ENCODE measurements around the gene DUOXA2.

DUOXA2 gene

DNA sequence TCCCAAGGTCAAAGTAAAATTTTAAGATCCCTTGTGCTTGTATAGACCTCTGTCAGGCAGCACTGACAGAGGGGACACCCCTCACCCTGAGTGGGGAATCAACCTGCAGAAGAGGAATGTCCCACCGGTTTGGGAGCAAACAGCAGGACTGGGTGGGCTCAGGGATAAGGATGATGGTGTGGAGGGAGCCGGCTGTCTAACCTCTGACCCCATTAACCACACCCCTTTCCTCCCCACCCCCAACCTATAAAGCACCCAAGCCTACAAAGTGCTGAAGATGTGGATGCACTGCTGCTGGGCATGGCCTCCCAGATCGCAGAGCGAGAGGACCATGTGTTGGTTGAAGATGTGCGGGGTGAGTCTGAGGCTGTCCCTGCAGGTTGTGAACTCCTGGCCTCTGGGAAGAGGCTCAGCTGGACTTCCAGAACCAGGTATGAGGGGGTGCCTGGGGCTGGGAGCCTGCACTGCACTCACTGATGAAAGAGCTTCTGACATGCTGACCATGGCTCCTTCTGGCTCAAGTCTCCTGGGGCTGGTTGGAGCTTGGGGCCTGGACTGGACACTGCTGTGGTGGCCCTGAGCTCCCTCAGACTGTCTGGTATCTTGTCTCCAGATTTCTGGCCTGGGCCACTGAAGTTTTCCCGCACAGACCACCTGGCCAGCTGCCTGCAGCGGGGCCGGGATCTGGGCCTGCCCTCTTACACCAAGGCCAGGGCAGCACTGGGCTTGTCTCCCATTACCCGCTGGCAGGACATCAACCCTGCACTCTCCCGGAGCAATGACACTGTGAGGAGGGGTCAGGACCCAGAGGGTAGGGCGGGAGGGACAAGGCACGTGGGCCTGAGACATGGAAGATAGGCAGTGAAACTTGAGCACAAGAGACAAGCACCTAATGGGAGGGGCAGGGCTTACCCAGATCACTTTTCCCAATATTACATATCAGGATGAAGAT lies 25.0 kb downstream of the DUOXA2 start:
- no peak for DNase-seq

DNA sequence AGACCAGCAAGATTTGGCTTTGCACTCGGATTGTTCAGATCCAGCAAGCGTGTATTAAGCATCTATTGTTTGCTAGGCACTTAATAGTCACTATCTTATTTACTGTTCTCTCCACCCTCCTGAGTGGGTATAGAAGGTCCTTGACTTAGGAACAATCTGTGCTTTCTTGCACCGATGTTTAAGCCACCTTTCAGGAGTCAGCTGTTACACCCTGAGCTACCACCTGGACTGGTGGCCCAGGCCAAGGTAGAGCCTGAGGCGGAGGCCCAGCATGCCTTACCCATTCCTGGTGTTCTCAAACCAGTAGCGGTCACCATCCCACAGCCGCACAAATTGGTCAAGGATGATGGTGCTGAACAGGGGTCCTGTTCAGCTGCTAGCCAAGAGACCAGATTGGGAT lies 25.6 kb downstream of the DUOXA2 start:
- no peak for DNase-seq

DNA sequence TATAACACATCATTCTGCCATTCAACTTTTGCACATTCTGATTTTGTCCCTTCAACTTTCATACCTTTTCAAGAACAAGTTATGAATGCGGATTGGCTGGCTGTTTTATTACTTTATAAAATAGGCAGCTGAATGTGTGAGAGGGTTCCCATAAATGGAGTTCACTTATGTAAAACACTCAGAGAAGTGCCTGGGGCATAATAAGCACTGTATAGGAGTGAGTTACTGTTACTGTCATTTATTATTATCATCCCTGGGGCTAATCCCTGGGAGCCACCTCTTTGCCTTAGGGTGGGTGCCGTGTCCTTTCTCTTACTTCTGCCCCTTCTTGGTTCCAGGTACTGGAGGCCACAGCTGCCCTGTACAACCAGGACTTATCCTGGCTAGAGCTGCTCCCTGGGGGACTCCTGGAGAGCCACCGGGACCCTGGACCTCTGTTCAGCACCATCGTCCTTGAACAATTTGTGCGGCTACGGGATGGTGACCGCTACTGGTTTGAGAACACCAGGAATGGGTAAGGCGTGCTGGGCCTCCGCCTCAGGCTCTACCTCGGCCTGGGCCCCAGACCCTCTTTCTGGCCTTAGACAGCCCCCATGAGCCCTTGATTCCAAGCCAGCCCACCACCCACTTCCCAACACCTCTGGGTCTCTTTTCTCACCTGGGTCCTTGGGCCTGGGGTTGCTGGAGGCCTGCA lies 26.6 kb downstream of the DUOXA2 start:
- no peak for DNase-seq

DNA sequence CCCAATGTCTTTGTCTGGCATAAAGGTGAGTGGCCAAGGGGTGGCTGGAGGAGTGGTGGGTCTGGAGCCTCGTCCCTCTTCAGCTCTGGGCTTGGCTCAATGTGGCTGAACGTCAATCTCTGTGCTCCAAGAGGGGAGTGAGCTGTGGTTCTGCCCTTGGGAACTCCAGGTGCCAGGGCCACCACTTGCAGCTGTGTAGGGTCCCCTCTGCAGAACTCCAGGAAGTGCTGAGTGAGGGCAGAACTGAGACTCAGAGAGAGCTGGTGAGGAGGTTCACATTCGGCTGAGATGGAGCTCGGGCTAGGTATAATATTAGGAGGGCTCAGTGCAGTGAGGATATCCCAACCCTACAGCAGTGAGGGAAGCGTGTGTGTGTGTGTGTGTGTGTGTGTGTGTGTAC lies 27.3 kb downstream of the DUOXA2 start:
- DNase-seq: no peak

DNA sequence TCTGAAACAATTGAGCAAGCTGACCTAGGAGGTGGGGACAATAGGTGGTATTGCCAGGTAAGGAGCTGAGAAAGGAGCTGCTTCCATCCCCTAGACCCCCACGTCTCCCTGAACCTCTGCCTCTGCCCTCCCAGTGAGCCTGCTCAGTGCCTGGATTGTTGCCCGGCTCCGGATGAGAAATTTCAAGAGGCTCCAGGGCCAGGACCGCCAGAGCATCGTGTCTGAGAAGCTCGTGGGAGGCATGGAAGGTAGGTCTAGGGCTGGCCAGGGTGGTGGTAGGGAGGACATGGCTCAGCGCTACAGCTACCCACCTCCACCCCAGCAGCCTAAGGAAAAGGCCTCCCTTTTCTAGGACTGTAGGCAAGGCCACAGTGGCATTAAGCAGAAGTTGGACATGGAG lies 28.9 kb downstream of the DUOXA2 start:
- no peak for DNase-seq

DNA sequence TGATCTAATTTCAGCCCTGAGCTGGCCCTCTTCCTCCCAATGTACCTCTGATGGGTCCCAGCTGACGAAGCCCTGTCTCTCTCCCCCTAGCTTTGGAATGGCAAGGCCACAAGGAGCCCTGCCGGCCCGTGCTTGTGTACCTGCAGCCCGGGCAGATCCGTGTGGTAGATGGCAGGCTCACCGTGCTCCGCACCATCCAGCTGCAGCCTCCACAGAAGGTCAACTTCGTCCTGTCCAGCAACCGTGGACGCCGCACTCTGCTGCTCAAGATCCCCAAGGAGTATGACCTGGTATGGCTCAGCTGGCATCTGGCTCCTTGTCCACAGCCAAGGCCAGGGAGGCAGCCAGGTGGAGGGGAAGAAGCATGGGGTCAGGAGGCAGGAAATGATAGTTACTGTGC lies 29.8 kb downstream of the DUOXA2 start:
- DNase-seq: no peak

DNA sequence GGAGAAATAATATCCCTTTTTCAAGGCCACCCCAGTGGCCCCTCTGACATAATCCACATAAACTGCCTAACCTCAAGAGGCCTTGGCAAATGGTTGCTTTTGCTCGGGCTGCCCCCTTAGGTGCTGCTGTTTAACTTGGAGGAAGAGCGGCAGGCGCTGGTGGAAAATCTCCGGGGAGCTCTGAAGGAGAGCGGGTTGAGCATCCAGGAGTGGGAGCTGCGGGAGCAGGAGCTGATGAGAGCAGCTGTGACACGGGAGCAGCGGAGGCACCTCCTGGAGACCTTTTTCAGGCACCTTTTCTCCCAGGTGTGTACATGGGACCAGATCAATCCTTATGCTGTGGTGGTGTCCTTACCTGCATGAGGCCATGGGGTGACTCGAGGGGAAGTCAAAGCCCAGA lies 30.6 kb downstream of the DUOXA2 start:
- no peak for DNase-seq

DNA sequence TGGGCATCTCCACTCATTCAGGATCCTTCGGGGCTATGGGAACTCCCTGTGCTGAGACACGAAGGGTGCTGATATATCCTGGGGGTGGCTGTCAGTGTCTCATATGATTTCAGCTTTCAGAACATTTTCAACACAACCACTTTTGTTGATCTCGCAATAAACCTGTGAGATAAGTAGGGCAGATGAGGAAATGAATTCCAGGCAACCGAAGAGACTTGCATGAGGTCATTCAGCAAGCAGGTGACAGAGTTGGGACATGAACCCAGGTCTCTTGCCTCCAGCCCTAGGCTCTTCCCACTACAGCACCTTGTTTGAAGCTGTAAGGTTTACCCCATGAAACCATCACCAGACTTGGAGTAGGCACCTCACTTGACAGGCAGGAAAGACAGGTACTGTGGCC lies 32.3 kb downstream of the DUOXA2 start:
- no peak for DNase-seq

DNA sequence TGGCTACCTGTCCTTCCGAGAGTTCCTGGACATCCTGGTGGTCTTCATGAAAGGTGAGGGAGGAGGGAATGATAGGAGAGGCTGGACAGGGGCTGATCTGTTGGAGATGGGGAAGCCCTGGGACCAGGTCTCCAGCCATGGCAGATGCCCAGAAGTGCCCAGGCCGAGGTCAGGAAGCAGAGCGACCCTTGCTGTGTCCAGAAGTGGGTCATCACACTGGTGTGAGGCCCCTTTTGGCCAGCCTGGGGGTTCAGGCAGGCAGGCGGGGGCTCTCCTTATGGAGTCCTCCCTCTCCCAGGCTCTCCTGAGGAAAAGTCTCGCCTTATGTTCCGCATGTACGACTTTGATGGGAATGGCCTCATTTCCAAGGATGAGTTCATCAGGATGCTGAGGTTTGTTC lies 33.5 kb downstream of the DUOXA2 start:
- no peak for DNase-seq

DNA sequence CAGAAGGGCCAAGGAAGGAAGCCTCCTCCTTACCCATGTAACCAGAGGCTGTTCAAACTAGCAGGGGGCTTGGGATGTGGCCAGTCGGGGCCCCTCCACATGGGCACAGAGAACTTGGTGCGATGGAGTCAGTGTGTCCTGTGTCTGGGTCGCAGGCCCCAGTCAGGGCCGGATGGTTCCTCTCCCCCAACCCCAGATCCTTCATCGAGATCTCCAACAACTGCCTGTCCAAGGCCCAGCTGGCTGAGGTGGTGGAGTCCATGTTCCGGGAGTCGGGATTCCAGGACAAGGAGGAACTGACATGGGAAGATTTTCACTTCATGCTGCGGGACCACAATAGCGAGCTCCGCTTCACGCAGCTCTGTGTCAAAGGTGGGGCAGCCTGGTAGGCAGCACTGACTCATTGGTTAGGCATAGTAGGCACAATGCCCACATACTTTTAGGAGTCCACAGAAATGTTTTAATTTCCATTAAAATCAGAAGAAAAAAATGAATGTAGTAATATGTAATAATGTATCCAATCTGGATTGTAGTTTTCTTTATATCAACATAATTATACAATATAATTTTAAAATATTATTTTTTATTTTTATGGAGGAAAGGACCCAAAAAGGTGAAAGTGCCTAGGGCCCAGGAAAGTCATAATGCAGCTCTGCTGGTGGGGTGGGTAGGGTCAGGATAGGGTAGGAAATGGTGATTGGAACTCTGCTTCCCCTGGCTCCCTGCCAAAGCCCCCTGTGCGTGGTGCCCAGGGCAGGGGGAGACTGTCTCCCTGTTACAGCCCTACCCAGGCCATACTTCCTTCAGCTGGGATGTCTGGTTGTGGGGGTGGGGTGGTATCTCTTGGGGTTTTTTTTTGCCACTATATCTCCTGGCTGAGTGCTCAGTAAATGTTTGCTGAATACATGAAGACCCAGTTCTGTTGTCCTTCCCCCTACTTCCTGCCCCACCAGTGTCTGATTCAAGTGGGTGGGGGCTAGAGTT lies 34.2 kb downstream of the DUOXA2 start:
- no peak for DNase-seq

DNA sequence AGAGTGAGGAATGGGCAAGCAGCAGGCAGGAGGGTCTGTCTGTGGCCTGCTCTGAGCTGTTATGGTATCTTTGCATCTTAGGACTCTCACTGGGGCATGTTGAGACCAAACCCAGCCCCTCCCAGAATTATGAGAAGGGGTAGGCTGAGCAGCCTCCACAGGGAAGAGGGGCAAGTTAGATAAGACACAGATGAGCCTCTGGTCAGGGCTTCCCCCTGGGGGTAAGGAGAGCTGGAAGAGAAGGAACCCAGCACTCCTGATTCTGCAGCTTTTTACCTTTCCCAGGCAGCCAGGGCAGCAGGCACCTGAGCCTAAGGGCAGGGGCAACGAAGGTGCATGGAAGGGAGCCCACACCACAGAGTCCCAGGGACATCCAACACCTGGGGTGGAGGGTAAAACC lies 34.9 kb downstream of the DUOXA2 start:
- DNase-seq: no peak

DNA sequence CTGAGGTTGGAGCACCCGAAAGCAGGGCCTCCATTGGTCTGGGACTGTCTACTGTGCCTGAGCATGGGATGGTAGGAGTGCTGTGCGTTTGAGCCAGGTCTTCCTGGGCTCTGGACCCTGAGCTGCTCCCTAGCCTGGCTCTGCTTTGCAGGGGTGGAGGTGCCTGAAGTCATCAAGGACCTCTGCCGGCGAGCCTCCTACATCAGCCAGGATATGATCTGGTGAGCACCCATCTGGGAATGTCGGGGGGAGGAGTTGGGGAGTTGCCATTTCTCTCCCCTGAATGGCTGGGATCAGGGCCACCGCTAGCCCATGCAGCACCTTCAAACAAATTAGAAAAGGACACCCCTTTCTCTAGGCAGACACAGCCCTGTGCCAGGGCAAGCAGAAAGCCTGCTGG lies 36.4 kb downstream of the DUOXA2 start:
- no peak for DNase-seq

DNA sequence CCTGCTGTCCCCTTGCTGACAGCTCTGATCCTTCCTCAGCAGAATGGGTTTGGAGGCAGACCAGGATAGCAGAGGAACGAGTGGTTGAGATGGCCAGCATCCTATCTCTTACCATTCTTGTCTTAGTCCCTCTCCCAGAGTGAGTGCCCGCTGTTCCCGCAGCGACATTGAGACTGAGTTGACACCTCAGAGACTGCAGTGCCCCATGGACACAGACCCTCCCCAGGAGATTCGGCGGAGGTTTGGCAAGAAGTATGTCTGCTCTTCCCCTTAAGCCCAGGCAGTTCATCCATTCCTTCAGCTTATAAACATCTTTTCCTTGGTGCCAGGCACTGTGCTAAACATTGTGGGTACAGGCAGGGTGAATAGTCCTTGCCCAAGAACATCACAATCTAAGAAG lies 36.9 kb downstream of the DUOXA2 start:
- no peak for DNase-seq

DNA sequence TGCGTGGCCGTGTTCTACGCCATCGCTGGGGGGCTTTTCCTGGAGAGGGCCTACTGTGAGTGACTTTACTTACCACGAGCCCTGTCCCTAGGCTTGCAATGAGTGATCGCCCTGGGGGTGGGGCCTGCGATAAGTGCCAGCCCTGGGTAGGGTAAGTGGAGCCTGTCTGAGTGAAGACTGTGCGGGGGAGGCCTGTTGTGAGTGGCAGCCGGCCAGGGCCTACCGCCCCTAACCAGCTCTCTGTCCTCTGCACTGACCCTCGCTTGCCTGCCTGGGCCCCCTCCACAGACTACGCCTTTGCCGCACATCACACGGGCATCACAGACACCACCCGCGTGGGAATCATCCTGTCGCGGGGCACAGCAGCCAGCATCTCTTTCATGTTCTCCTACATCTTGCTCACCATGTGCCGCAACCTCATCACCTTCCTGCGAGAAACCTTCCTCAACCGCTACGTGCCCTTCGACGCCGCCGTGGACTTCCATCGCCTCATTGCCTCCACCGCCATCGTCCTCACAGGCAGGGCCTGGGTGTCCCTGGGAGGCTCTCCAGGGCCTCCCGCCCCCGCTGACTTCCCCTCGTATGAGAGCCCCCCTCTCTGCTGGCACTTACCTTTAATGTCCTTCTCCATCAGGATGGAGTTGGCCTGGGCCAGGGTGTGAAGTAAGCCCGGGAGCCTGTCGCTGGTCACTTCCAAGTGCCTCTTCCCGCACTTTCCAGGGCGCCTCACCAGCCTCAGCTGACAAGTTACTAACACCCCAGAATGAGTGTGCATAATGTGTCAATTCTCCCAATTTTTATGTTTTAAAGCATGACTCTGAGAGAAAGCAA lies 38.1 kb downstream of the DUOXA2 start:
- no peak for DNase-seq

DNA sequence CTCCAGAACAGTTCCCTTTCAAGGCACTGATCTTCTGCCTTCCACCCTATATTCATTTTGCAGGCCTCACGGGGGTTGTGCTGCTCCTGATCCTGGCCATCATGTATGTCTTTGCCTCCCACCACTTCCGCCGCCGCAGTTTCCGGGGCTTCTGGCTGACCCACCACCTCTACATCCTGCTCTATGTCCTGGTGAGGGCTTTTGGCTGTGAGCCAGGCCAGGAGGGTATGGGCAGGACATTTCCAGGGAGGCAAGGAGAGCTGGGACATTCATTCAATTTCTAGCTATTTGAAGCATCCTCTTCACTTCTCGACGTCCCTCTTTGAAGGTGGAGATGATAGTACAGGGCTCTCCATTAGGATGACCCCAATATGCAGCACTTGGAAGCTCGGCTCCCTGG lies 41.6 kb downstream of the DUOXA2 start:
- DNase-seq: no peak

DNA sequence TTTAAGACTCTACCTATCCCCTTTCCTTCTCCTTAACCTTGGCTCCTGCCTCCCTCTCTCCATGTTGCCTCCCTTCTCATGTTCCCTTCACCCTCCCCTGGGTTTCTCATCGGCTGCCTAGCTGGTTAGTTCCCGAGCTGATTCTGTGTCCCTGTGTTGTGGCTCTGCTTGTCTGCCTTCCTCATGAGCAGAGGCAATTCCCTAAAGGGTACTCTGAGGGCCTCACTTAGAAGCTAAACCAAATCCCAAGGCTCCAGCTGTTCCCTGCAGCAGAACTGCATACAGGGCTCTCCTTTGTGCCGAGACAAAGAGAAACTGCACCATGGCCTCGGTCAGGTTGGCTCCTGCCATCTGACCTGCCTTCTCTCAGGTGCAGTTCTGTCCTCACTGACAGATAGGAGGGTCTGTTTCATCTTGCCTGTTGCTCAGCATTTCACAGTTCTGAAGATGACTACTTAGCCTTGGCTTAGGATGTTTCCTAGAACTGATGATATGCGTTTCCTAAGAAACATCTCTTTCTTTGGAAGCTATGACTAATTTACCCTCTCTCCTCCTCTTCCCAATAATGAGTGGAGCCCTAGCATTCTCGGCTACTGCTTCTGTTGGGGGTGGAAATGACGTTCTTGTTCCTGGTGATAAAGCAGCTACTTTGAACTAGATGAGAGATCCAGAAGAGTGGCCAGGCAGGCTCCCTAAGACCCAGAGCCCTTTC lies 42.8 kb downstream of the DUOXA2 start:
- DNase-seq: no peak

DNA sequence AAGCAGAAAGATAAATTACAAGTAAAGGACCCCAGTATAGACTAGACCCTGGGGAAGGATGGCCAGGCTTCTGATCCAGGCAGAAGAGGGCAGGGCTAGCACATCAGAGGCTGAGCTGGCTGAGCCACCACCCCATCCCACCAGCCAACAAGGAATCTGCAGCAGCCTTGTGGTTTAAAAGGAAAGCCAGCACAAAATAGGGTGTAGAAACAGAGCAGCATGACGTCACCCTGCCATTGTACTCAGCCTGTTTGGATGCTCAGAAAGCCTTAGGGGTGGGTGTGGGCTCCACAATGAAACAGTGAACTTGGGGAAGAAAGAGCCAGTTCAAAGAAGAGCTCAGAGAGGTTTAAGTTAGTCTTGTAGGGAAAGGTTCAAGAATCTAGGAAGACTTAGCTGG lies 43.8 kb downstream of the DUOXA2 start:
- DNase-seq: no peak

DNA sequence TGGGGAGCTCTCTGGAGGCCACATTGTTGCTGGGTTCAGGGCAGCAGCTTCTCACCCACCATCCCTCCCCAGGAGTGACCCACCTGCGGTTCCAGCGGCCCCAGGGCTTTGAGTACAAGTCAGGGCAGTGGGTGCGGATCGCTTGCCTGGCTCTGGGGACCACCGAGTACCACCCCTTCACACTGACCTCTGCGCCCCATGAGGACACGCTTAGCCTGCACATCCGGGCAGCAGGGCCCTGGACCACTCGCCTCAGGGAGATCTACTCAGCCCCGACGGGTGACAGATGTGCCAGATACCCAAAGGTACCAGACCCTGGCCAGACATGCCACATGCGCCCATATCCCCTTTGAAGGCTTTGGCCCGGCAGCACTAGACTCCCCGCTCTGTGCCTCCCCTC lies 47.5 kb downstream of the DUOXA2 start:
- no peak for DNase-seq

DNA sequence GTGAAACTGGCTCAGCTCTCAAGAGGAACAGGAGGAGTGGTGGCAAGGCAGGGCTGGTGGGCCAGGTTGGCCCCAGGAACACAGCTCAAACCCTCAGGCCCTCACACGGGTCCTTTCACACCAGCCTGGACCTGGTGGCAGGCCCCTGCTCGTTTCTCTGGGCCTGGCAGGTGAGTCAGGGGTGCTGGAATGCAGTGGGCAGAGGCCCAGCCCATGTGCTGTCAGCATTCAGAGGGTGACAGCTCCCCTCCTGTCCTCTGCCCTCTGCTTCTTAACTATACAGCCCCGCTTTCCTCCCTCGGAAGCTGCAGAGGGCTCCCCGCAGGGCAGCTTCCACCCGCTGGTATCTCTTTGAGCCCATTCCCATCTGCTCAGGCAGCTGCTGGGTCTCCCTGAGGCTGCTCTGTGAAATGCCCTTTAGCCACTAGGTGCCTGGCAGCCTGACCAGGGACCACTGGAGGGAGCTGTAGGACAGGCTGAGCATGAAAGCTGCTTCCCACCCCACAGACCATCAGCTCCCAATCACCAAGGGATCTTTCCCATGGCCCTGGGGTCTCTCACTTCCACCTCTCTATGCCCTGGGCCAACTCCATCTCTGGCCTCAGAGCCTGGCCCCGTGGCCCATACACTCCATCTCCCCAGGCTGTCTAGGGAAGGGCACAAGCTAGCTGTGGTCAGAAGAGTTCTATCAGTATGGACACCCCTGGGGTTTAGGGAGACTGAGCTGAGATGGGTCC lies 48.8 kb downstream of the DUOXA2 start:
- DNase-seq: peak; percentile 39

DNA sequence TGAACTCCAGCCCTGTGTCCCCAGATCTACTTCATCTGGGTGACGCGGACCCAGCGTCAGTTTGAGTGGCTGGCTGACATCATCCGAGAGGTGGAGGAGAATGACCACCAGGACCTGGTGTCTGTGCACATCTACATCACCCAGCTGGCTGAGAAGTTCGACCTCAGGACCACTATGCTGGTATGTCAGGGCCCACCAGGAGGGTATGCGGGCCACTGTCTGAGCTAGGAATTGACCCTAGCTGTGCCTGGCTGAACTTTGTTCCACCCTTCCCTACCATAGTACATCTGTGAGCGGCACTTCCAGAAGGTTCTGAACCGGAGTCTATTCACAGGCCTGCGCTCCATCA lies 49.4 kb downstream of the DUOXA2 start:
- DNase-seq: no peak

DNA sequence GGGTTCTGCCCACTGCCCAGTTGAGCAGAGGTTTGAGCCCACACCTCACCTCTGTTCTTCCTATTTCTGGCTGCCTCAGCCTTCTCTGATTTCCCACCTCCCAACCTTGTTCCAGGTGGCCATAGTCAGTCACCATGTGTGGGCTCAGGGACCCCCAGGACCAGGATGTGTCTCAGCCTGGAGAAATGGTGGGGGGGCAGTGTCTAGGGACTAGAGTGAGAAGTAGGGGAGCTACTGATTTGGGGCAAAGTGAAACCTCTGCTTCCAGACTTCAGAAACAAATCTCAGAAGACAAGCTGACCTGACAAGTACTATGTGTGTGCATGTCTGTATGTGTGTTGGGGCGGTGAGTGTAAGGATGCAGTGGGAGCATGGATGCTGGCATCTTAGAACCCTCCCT lies 50.8 kb downstream of the DUOXA2 start:
- no peak for DNase-seq
